HG02798 (cell line): Measurements from ENCODE around the gene DDAH2.
"Not testable (repeated sequence)": the region's sequence is repeated elsewhere in the genome, so short reads cannot be mapped to it uniquely, and the experiment has no call there.

Experiments used
- ATAC-seq: cut with Tn5 transposase; IDR thresholded peaks from one replicate; pipeline ENCODE4 v1.9.1; 2021; ENCODE audit warnings: mild to moderate bottlenecking; ENCODE audit not compliant: unreplicated experiment, poor library complexity

The DDAH2 gene

GRCh38 chr6:31715022-31715958 lies 13.8 kb downstream of the DDAH2 start, which contains the start of gene LY6G6D:
Gene LY6G6D (plus strand): TSS chr6:31715348. CDS start chr6:31715356, 8 bp downstream.
- ATAC-seq: no peak

- no peak for ATAC-seq
Observed at GRCh38 chr6:31713991-31714684, 15.0 kb downstream of the DDAH2 start.

- no peak for ATAC-seq
Observed at GRCh38 chr6:31713465-31713864, 15.6 kb downstream of the DDAH2 start.

- ATAC-seq: no peak
Observed at GRCh38 chr6:31712296-31712695, 16.8 kb downstream of the DDAH2 start.

- no peak for ATAC-seq
Observed at GRCh38 chr6:31711233-31711632, 17.9 kb downstream of the DDAH2 start.

GRCh38 chr6:31710523-31711219 lies 18.4 kb downstream of the DDAH2 start:
- no peak for ATAC-seq

GRCh38 chr6:31709157-31709556 lies 19.9 kb downstream of the DDAH2 start:
- not testable (repeated sequence) for ATAC-seq

- no peak for ATAC-seq
Observed at GRCh38 chr6:31708224-31708623, 20.9 kb downstream of the DDAH2 start.

- ATAC-seq: no peak
Observed at GRCh38 chr6:31707701-31708100, 21.4 kb downstream of the DDAH2 start.

GRCh38 chr6:31706599-31706998 lies 22.5 kb downstream of the DDAH2 start, which contains the start of gene LY6G6F:
Gene LY6G6F (plus strand): TSS chr6:31706866. CDS start chr6:31706907, 41 bp downstream.
- no peak for ATAC-seq

- ATAC-seq: no peak
Observed at GRCh38 chr6:31705931-31706330, 23.2 kb downstream of the DDAH2 start.

- peak; percentile 93 for ATAC-seq
Observed at GRCh38 chr6:31702819-31703716, 26.0 kb downstream of the DDAH2 start, which contains the start of gene ABHD16A. Gene ABHD16A (minus strand): TSS chr6:31703324. CDS start chr6:31703281, 43 bp downstream.

GRCh38 chr6:31702405-31702818 lies 26.7 kb downstream of the DDAH2 start:
- ATAC-seq: no peak

GRCh38 chr6:31701666-31702404 lies 27.3 kb downstream of the DDAH2 start:
- ATAC-seq: no peak

GRCh38 chr6:31700740-31701401 lies 28.2 kb downstream of the DDAH2 start:
- ATAC-seq: no peak

GRCh38 chr6:31697555-31697954 lies 31.5 kb downstream of the DDAH2 start:
- no peak for ATAC-seq

- ATAC-seq: no peak
Observed at GRCh38 chr6:31693535-31693934, 35.6 kb downstream of the DDAH2 start.

- ATAC-seq: no peak
Observed at GRCh38 chr6:31692886-31693285, 36.2 kb downstream of the DDAH2 start.
